Adrenal gland (tissue), 5 donors: Measurements from ENCODE around the gene RGS1.

Experiments used
- POLR2A ChIP-seq, 2 donors: fragments of 450-650 bp; IDR thresholded peaks; one replicate each; pipeline ENCODE4 v1.6.1; 2017; ENCODE audit warnings: antibody characterized with exemption in 2 of 2, mild to moderate bottlenecking in 2 of 2, moderate library complexity in 1 of 2
- TF ChIP-seq, protein P1 (sequence below), 6 experiments: fragments of 450-650 bp in 4 of 6; fragments of 200-600 bp in 2 of 6; sonication (generic) in 1 of 6; IDR thresholded peaks; 1 replicate in 5 of 6; 2 replicates in 1 of 6; pipeline versions ENCODE4 v1.5.1 to v1.8.0; 2016 to 2021; ENCODE audit warnings: antibody characterized with exemption in 6 of 6, mild to moderate bottlenecking in 2 of 6, moderate library complexity in 1 of 6
- donor health status: DM: no; HTN: no; CAD: no.

GRCh38 chr1:192550922-192551534, 24.5 kb upstream of the RGS1 start:
- TF ChIP-seq, protein P1, sequence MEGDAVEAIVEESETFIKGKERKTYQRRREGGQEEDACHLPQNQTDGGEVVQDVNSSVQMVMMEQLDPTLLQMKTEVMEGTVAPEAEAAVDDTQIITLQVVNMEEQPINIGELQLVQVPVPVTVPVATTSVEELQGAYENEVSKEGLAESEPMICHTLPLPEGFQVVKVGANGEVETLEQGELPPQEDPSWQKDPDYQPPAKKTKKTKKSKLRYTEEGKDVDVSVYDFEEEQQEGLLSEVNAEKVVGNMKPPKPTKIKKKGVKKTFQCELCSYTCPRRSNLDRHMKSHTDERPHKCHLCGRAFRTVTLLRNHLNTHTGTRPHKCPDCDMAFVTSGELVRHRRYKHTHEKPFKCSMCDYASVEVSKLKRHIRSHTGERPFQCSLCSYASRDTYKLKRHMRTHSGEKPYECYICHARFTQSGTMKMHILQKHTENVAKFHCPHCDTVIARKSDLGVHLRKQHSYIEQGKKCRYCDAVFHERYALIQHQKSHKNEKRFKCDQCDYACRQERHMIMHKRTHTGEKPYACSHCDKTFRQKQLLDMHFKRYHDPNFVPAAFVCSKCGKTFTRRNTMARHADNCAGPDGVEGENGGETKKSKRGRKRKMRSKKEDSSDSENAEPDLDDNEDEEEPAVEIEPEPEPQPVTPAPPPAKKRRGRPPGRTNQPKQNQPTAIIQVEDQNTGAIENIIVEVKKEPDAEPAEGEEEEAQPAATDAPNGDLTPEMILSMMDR (IDR thresholded peaks at IDR 0.05) = no peak
- TF ChIP-seq POLR2A (IDR thresholded peaks at IDR 0.05) = no peak
